ENCODE results near the gene C16orf46. TPM values are rescaled to one million over a fixed set of nuclear protein-coding genes. Genes with fewer than 3 reads are reported as not detected.

Gene C16orf46
- total and polyA plus RNA-seq, 2 of the 4 experiments (the other 2 are of a cell fraction) = 0.27 to 0.72 TPM

DNA sequence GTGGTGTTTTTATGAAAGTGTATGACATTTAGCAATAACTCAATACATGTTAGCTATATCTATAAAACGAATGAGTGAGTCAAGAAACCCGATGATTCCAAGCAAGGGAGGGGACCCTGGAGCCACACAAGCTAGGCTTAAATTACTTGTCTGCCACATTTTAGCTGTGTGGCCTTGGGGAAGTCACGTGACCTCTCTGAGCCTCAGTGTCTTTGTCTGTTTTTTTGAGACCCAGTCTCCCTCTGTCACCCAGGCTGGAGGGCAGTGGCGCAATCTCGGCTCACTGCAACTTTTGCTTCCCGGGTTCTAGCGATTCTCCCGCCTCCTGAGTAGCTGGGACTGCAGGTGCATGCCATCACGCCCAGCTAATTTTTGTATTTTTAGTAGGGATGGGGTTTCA, 39.2 kb upstream of the C16orf46 start:
- in situ Hi-C loops (cut with MboI; ENCODE audit: low sequenced_read_pairs) = no loop called here
- no peak overlapping the region for H3K4me3 ChIP-seq (ENCODE audit: insufficient read depth, low read depth, low read length)
- H3K18ac ChIP-seq (ENCODE audit: low read depth, low read length) = no peak overlapping the region
- POLR2A ChIA-PET (ENCODE audit: unreplicated experiment) = no interaction called here
- no peak overlapping the region for H2AFZ ChIP-seq (replicated peaks; ENCODE audit: low read length, poor library complexity)
- H2BK15ac ChIP-seq (ENCODE audit: low read depth, low read length) = no peak overlapping the region
- H2BK20ac ChIP-seq (ENCODE audit: low read depth, low read length) = no peak overlapping the region
- no peaks in the 10 kb centered on the region for H4K20me1 ChIP-seq (ENCODE audit: insufficient read depth, low read length)
- H3K9me3 ChIP-seq (ENCODE audit: control insufficient read depth, insufficient read depth, low read length) = no peaks in the 10 kb centered on the region
- H3K9me1 ChIP-seq (ENCODE audit: insufficient read depth, low read length) = no peaks in the 10 kb centered on the region
- H3K4me2 ChIP-seq (ENCODE audit: low read depth, low read length) = no peak overlapping the region
- intact Hi-C loops (cut with micrococcal nuclease) = no loop called here
- H3K27ac ChIP-seq (ENCODE audit: insufficient read depth, low read length) = no peak overlapping the region
- ATAC-seq (ENCODE audit: low read depth) = no peak
- no peak overlapping the region for H2BK120ac ChIP-seq (ENCODE audit: low read depth, low read length)
- CTCF ChIA-PET = interaction anchor here (0.6 to 1.1 kb wide), 2 partner anchors 23 to 25 kb away, joined by 3 to 5 read pairs; no protein-coding TSS in a partner anchor
- H3K4me1 ChIP-seq (ENCODE audit: control insufficient read depth, insufficient read depth, low read length) = no peaks in the 10 kb centered on the region
- no peaks in the 10 kb centered on the region for H3K36me3 ChIP-seq (ENCODE audit: control insufficient read depth, insufficient read depth, low read length)
- H2AK5ac ChIP-seq (ENCODE audit: low read depth, low read length) = no peak overlapping the region
- H4K8ac ChIP-seq (ENCODE audit: low read depth in 2 of 2, low read length in 2 of 2) = no peak overlapping the region
- no peak overlapping the region for H4K5ac ChIP-seq (ENCODE audit: low read depth, low read length)
- DNase-seq = no peak
- no peak overlapping the region for H3K23ac ChIP-seq (ENCODE audit: low read depth, low read length)
- dilution Hi-C loops (cut with HindIII; ENCODE audit: low sequenced_read_pairs, unreplicated experiment) = no loop called here
- BruUV-seq (replicated peaks) = no TSS peak
- TF ChIP-seq CTCF (conservative IDR thresholded peaks at IDR 0.05; ENCODE audit: low read depth, low read length) = no peak
- TF ChIP-seq RFX5 (IDR thresholded peaks at IDR 0.05; ENCODE audit: low read depth, low read length) = no peak
- no peak for TF ChIP-seq SMC3 (IDR thresholded peaks at IDR 0.05; ENCODE audit: low read depth, low read length)
- no peak for TF ChIP-seq RCOR1 (IDR thresholded peaks at IDR 0.05; ENCODE audit: insufficient replicate concordance, low read length)
- TF ChIP-seq, protein P1, sequence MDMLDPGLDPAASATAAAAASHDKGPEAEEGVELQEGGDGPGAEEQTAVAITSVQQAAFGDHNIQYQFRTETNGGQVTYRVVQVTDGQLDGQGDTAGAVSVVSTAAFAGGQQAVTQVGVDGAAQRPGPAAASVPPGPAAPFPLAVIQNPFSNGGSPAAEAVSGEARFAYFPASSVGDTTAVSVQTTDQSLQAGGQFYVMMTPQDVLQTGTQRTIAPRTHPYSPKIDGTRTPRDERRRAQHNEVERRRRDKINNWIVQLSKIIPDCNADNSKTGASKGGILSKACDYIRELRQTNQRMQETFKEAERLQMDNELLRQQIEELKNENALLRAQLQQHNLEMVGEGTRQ (IDR thresholded peaks at IDR 0.05; ENCODE audit: low read depth, low read length) = peak; percentile 6; the same call in 1 of the 2 replicates
- TF ChIP-seq POLR2A (IDR thresholded peaks at IDR 0.05; ENCODE audit: low read depth, low read length) = no peak
- H3K79me1 ChIP-seq (ENCODE audit: low read depth in 1 of 2, low read length in 2 of 2) = no peaks in the 10 kb centered on the region
- 33% methylated on average over 1 of the region's 9 CpGs; no CpG with 5 or more reads in 1 of the 2 experiments for WGBS, 2 experiments (ENCODE audit: extremely low coverage in 2 of 2, insufficient read length in 1 of 2)
- H2BK5ac ChIP-seq (ENCODE audit: low read depth, low read length, poor library complexity, severe bottlenecking) = no peak overlapping the region
- no peak overlapping the region for H4K91ac ChIP-seq (ENCODE audit: insufficient read depth, low read depth, low read length)
- no peak overlapping the region for H3K4ac ChIP-seq (ENCODE audit: low read depth, low read length)
- no peaks in the 10 kb centered on the region; the same call in 1 of the 2 replicates for H3K27me3 ChIP-seq (ENCODE audit: control insufficient read depth, insufficient read depth, low read length)
- no peak overlapping the region for H3K14ac ChIP-seq (replicated peaks; ENCODE audit: low read depth, low read length)
- H2AK9ac ChIP-seq (replicated peaks; ENCODE audit: low read depth, low read length, poor library complexity) = no peak overlapping the region
- H3K56ac ChIP-seq (ENCODE audit: extremely low read depth, insufficient read depth, low read length) = no peak overlapping the region
- no peak overlapping the region for H3K9ac ChIP-seq (ENCODE audit: low read depth, low read length)
